Vagina (tissue), 2 donors: ENCODE results near the gene MYO7A. TPM values are rescaled to one million over a fixed set of nuclear protein-coding genes. Genes with fewer than 3 reads are reported as not detected.

Experiments used
- DNase-seq, 2 donors: peaks; one replicate each; pipeline ENCODE4 v3.0.0-alpha.2; 2017; ENCODE audit errors: extremely low spot score in 2 of 2
- H3K27ac ChIP-seq: fragments of 200-600 bp; sonication (generic); one replicate; pipeline ENCODE4 v1.5.1; 2019
- H3K27me3 ChIP-seq: fragments of 200-600 bp; sonication (generic); one replicate; pipeline ENCODE4 v1.5.1; 2019
- H3K36me3 ChIP-seq, 2 donors: fragments of 200-600 bp; sonication (generic); one replicate each; pipeline ENCODE4 v1.5.1; 2017 to 2019
- H3K4me1 ChIP-seq: fragments of 200-600 bp; sonication (generic); one replicate; pipeline ENCODE4 v1.5.1; 2019
- H3K4me3 ChIP-seq, 2 donors: fragments of 200-600 bp; sonication (generic); 1 replicate in 1 of 2; 2 replicates in 1 of 2; pipeline ENCODE4 v1.5.1; 2016 to 2019
- H3K9me3 ChIP-seq: fragments of 200-600 bp; sonication (generic); one replicate; pipeline ENCODE4 v1.5.1; 2019
- CTCF ChIP-seq, 3 experiments: fragments of 450-650 bp in 2 of 3; fragments of 200-600 bp in 1 of 3; sonication (generic) in 1 of 3; IDR thresholded peaks; one replicate each; pipeline ENCODE4 v1.5.1; 2017 to 2019; ENCODE audit warnings: antibody characterized with exemption in 3 of 3, mild to moderate bottlenecking in 2 of 3, moderate library complexity in 2 of 3
- POLR2A ChIP-seq, 2 donors: fragments of 450-650 bp; IDR thresholded peaks; one replicate each; pipeline ENCODE4 v1.6.1; 2017; ENCODE audit warnings: antibody characterized with exemption in 2 of 2, mild to moderate bottlenecking in 2 of 2, moderate library complexity in 2 of 2
- POLR2AphosphoS5 ChIP-seq, 2 donors: sonication (generic); formaldehyde crosslinking; IDR thresholded peaks; one replicate each; pipeline ENCODE4 v1.9.0; 2017; ENCODE audit warnings: antibody characterized with exemption in 2 of 2, mild to moderate bottlenecking in 2 of 2, low read depth in 1 of 2; ENCODE audit not compliant: insufficient read depth in 1 of 2
- intact Hi-C: fragments of 100-400 bp; cut with DNase I; formaldehyde crosslinking; loops from one replicate; pipeline ENCODE4 v1.15.1; 2023
- total RNA-seq: library from RNA; depleted of rRNA; stranded (reverse); fragments of >200 nt; gene quantifications from one replicate; pipeline ENCODE4 v1.2.3, GENCODE V29; 2016

The MYO7A gene
- total RNA-seq, 1 donor from 2014 or later, result 9.1 TPM

- Histone ChIP-seq H3K36me3 (no peaks in the 10 kb centered on the region), H3K4me1 (no peaks in the 10 kb centered on the region), H3K9me3 (no peaks in the 10 kb centered on the region), H3K27me3 (no peaks in the 10 kb centered on the region), H3K27ac (no peak overlapping the region), H3K4me3 (no peak overlapping the region)
- intact Hi-C loops, result no loop called here
- no peak for TF ChIP-seq CTCF (IDR thresholded peaks at IDR 0.05)
- TF ChIP-seq POLR2AphosphoS5 (IDR thresholded peaks at IDR 0.05; ENCODE audit: insufficient read depth in 1 of 2, low read depth in 1 of 2), result no peak
- TF ChIP-seq POLR2A (IDR thresholded peaks at IDR 0.05), result no peak
- DNase-seq, result no peak
Observed at GRCh38 chr11:77214557-77214956, 86.5 kb downstream of the MYO7A start.

GRCh38 chr11:77215106-77215505 is 87.1 kb downstream of the MYO7A start:
- H3K27ac ChIP-seq, result no peak overlapping the region
- TF ChIP-seq POLR2A (IDR thresholded peaks at IDR 0.05), result no peak
- no peak for TF ChIP-seq POLR2AphosphoS5 (IDR thresholded peaks at IDR 0.05; ENCODE audit: insufficient read depth in 1 of 2, low read depth in 1 of 2)
- TF ChIP-seq CTCF (IDR thresholded peaks at IDR 0.05), result no peak
- H3K9me3 ChIP-seq, result no peaks in the 10 kb centered on the region
- no peaks in the 10 kb centered on the region for H3K36me3 ChIP-seq
- no peaks in the 10 kb centered on the region for H3K27me3 ChIP-seq
- DNase-seq, result no peak
- H3K4me3 ChIP-seq, result no peak overlapping the region
- no peaks in the 10 kb centered on the region for H3K4me1 ChIP-seq
- intact Hi-C loops, result no loop called here

GRCh38 chr11:77217156-77217555 is 89.1 kb downstream of the MYO7A start:
- intact Hi-C loops, result no loop called here
- Histone ChIP-seq H3K36me3 (no peaks in the 10 kb centered on the region), H3K27ac (no peak overlapping the region), H3K4me3 (no peak overlapping the region), H3K27me3 (no peaks in the 10 kb centered on the region), H3K9me3 (no peaks in the 10 kb centered on the region), H3K4me1 (no peaks in the 10 kb centered on the region)
- no peak for DNase-seq
- TF ChIP-seq POLR2A (IDR thresholded peaks at IDR 0.05) (no peak), POLR2AphosphoS5 (IDR thresholded peaks at IDR 0.05; ENCODE audit: insufficient read depth in 1 of 2, low read depth in 1 of 2) (no peak), CTCF (IDR thresholded peaks at IDR 0.05) (no peak)

GRCh38 chr11:77223797-77224196 is 95.8 kb downstream of the MYO7A start:
- Histone ChIP-seq H3K4me3 (no peak overlapping the region), H3K4me1 (no peaks in the 10 kb centered on the region), H3K27ac (no peak overlapping the region), H3K27me3 (no peaks in the 10 kb centered on the region), H3K36me3 (no peaks in the 10 kb centered on the region), H3K9me3 (no peaks in the 10 kb centered on the region)
- DNase-seq, result peak in 1 of 2 donors; percentile 90
- intact Hi-C loops, result no loop called here
- TF ChIP-seq POLR2A (IDR thresholded peaks at IDR 0.05) (no peak), CTCF (IDR thresholded peaks at IDR 0.05) (no peak), POLR2AphosphoS5 (IDR thresholded peaks at IDR 0.05; ENCODE audit: insufficient read depth in 1 of 2, low read depth in 1 of 2) (no peak)

GRCh38 chr11:77230878-77231605 is 103.0 kb downstream of the MYO7A start:
- Histone ChIP-seq H3K27me3 (no peaks in the 10 kb centered on the region), H3K4me1 (no peaks in the 10 kb centered on the region), H3K9me3 (no peaks in the 10 kb centered on the region), H3K4me3 (no peak overlapping the region), H3K27ac (no peak overlapping the region), H3K36me3 (no peaks in the 10 kb centered on the region)
- TF ChIP-seq POLR2A (IDR thresholded peaks at IDR 0.05) (no peak), CTCF (IDR thresholded peaks at IDR 0.05) (no peak), POLR2AphosphoS5 (IDR thresholded peaks at IDR 0.05; ENCODE audit: insufficient read depth in 1 of 2, low read depth in 1 of 2) (no peak)
- intact Hi-C loops, result no loop called here
- no peak for DNase-seq
